Upper lobe of left lung (tissue), 6 donors: ENCODE measurements around the gene KLHL29. TPM values are rescaled to one million over a fixed set of nuclear protein-coding genes. Genes with fewer than 3 reads are reported as not detected.

ENCODE experiments used
- ATAC-seq, 2 donors: fragments of 200-7000 bp; cut with Tn5 transposase; one replicate each; pipeline ENCODE4 v1.9.1; 2022; ENCODE audit warnings: mild to moderate bottlenecking in 2 of 2, moderate library complexity in 2 of 2; ENCODE audit not compliant: low FRiP score in 2 of 2
- DNase-seq, 2 donors: peaks; one replicate each; pipeline ENCODE4 v3.0.0-alpha.2; 2019 to 2020
- H3K27ac ChIP-seq, 4 donors: fragments of 200-600 bp; sonication (generic); one replicate each; pipeline ENCODE4 v1.5.1; 2016 to 2019
- H3K27me3 ChIP-seq, 4 donors: fragments of 200-600 bp; sonication (generic); one replicate each; pipeline ENCODE4 v1.5.1; 2017 to 2019
- H3K36me3 ChIP-seq, 4 donors: fragments of 200-600 bp; sonication (generic); one replicate each; pipeline ENCODE4 v1.5.1; 2016 to 2019
- H3K4me1 ChIP-seq, 4 donors: fragments of 200-600 bp; sonication (generic); one replicate each; pipeline ENCODE4 v1.5.1; 2018 to 2019
- H3K4me3 ChIP-seq, 4 donors: fragments of 200-600 bp; sonication (generic); one replicate each; pipeline ENCODE4 v1.5.1; 2017 to 2019; ENCODE audit warnings: mild to moderate bottlenecking in 2 of 4, moderate library complexity in 1 of 4
- H3K9me3 ChIP-seq, 4 donors: fragments of 200-600 bp; sonication (generic); one replicate each; pipeline ENCODE4 v1.5.1; 2018 to 2019
- CTCF ChIP-seq, 6 experiments: fragments of 450-650 bp in 4 of 6; fragments of 200-600 bp in 2 of 6; sonication (generic) in 2 of 6; IDR thresholded peaks; one replicate each; pipeline ENCODE4 v1.5.1; 2016 to 2019; ENCODE audit warnings: antibody characterized with exemption in 6 of 6
- EP300 ChIP-seq, 4 donors: sonication (generic); formaldehyde crosslinking; IDR thresholded peaks; one replicate each; pipeline ENCODE4 v1.5.1; 2017; ENCODE audit warnings: antibody characterized with exemption in 4 of 4, control low read depth in 2 of 4
- POLR2A ChIP-seq, 4 donors: fragments of 450-650 bp; IDR thresholded peaks; one replicate each; pipeline ENCODE4 v1.5.1; 2016 to 2017; ENCODE audit warnings: antibody characterized with exemption in 4 of 4, mild to moderate bottlenecking in 2 of 4
- POLR2AphosphoS5 ChIP-seq, 2 donors: sonication (generic); formaldehyde crosslinking; IDR thresholded peaks; one replicate each; pipeline ENCODE4 v1.5.1; 2017; ENCODE audit warnings: antibody characterized with exemption in 2 of 2
- WGBS, 2 donors: methylation state at CpG; one replicate each; pipeline ENCODE4 v1.1.5; 2017 to 2018; 5-methylcytosine and 5-hydroxymethylcytosine counted together
- total RNA-seq, 6 donors: library from RNA; depleted of rRNA in 4 of 6; stranded (reverse); fragments of >200 nt in 4 of 6; gene quantifications; one replicate each; pipeline versions ENCODE4 v1.1.0 to v1.2.1, GENCODE V29; 2016 to 2021
- donor health status: DM: no; HTN: no; CAD: no; lungs with moderate emphysema.
- donor health status: DM: no; HTN: yes; CAD: no; lungs with severe emphysema.

KLHL29 gene
- total RNA-seq, 6 donors from 2014 or later = 8.6 to 34.4 (median 18.2) TPM

GRCh38 chr2:23351388-23352141, 33.4 kb upstream of the KLHL29 start:
- DNase-seq (peak; percentile 61 to 88), ATAC-seq (peak; percentile 80 to 92)
- H3K36me3 ChIP-seq = no peaks in the 10 kb centered on the region
- peaks cover 0 to 11% (median 7%) of the 10 kb centered on the region in 4 donors for H3K4me1 ChIP-seq
- H3K4me3 ChIP-seq = no peak overlapping the region
- H3K27ac ChIP-seq = no peak overlapping the region
- TF ChIP-seq CTCF (IDR thresholded peaks at IDR 0.05) (peak; percentile 65 to 87 (median 72)), POLR2AphosphoS5 (IDR thresholded peaks at IDR 0.05) (no peak)
- no peaks in the 10 kb centered on the region for H3K27me3 ChIP-seq
- H3K9me3 ChIP-seq = no peaks in the 10 kb centered on the region
- 32 to 54% methylated on average over 8 to 24 of the region's 37 CpGs for WGBS, 2 donors

- Histone ChIP-seq H3K27ac (no peak overlapping the region), H3K27me3 (no peaks in the 10 kb centered on the region), H3K4me1 (peaks cover 0 to 11% (median 7%) of the 10 kb centered on the region in 4 donors), H3K36me3 (no peaks in the 10 kb centered on the region), H3K4me3 (no peak overlapping the region), H3K9me3 (no peaks in the 10 kb centered on the region)
- WGBS, 2 donors = 82 to 91% methylated on average over 6 of the region's 6 CpGs
- TF ChIP-seq POLR2AphosphoS5 (IDR thresholded peaks at IDR 0.05) (no peak), POLR2A (IDR thresholded peaks at IDR 0.05) (no peak), CTCF (IDR thresholded peaks at IDR 0.05) (no peak), EP300 (IDR thresholded peaks at IDR 0.05) (no peak)
- ATAC-seq = no peak
- no peak for DNase-seq
Observed at GRCh38 chr2:23354554-23354953, 30.4 kb upstream of the KLHL29 start.

- H3K4me3 ChIP-seq = no peak overlapping the region
Observed at GRCh38 chr2:23355001-23355400, 30.0 kb upstream of the KLHL29 start.

GRCh38 chr2:23356711-23357110, 28.3 kb upstream of the KLHL29 start:
- Histone ChIP-seq H3K36me3 (no peaks in the 10 kb centered on the region), H3K27ac (no peak overlapping the region), H3K27me3 (no peaks in the 10 kb centered on the region), H3K9me3 (no peaks in the 10 kb centered on the region), H3K4me1 (peaks cover 0 to 4% (median 2%) of the 10 kb centered on the region in 4 donors), H3K4me3 (no peak overlapping the region)
- TF ChIP-seq POLR2A (IDR thresholded peaks at IDR 0.05) = no peak
- TF ChIP-seq POLR2AphosphoS5 (IDR thresholded peaks at IDR 0.05) = no peak
- TF ChIP-seq CTCF (IDR thresholded peaks at IDR 0.05) = no peak
- no peak for TF ChIP-seq EP300 (IDR thresholded peaks at IDR 0.05)
- DNase-seq (no peak), ATAC-seq (no peak)
- WGBS, 2 donors = 92 to 94% methylated on average over 9 of the region's 9 CpGs

More at GRCh38 chr2:23355001-23355400, 30.0 kb upstream of the KLHL29 start:
- Histone ChIP-seq H3K9me3 (no peaks in the 10 kb centered on the region), H3K27ac (no peak overlapping the region), H3K36me3 (no peaks in the 10 kb centered on the region), H3K4me1 (peaks cover 0 to 11% (median 7%) of the 10 kb centered on the region in 4 donors), H3K27me3 (no peaks in the 10 kb centered on the region)
- WGBS, 2 donors = 65 to 68% methylated on average over 4 of the region's 4 CpGs
- no peak for ATAC-seq
- DNase-seq = no peak
- TF ChIP-seq EP300 (IDR thresholded peaks at IDR 0.05) = no peak
- no peak for TF ChIP-seq CTCF (IDR thresholded peaks at IDR 0.05)
- no peak for TF ChIP-seq POLR2AphosphoS5 (IDR thresholded peaks at IDR 0.05)
- no peak for TF ChIP-seq POLR2A (IDR thresholded peaks at IDR 0.05)
